HepG2 (cell line): ENCODE measurements around the gene PLAAT1. TPM values are rescaled to one million over a fixed set of nuclear protein-coding genes. Genes with fewer than 3 reads are reported as not detected.

Source experiments
- AHR ChIP-seq: IDR thresholded peaks from 2 replicates; pipeline ENCODE4 v1.6.1; 2018; ENCODE audit warnings: missing genetic modification reagents, missing compliant biosample characterization
- RXRA ChIP-seq: sonication (generic); formaldehyde crosslinking; IDR thresholded peaks from 2 replicates; pipeline ENCODE4 v1.5.1; 2020; ENCODE audit warnings: missing genetic modification reagents
- SSRP1 ChIP-seq: IDR thresholded peaks from 2 replicates; pipeline ENCODE4 v1.6.1; 2016; ENCODE audit warnings: control low read depth
- TRAFD1 ChIP-seq: sonication (generic); formaldehyde crosslinking; IDR thresholded peaks from 2 replicates; pipeline ENCODE4 v1.5.1; 2020; ENCODE audit warnings: missing genetic modification reagents, mild to moderate bottlenecking, borderline replicate concordance
- ZMYM3 ChIP-seq: sonication (generic); formaldehyde crosslinking; IDR thresholded peaks from 2 replicates; pipeline ENCODE4 v1.5.1; 2020; ENCODE audit warnings: mild to moderate bottlenecking, missing genetic modification reagents
- ZNF891 ChIP-seq: sonication (generic); formaldehyde crosslinking; IDR thresholded peaks from 2 replicates; pipeline ENCODE4 v1.5.0; 2020; ENCODE audit warnings: mild to moderate bottlenecking, missing genetic modification reagents
- polyA plus RNA-seq, 8 experiments: library from polyadenylated mRNA; depleted of rRNA in 3 of 8; stranded (reverse) in 7 of 8; unstranded in 1 of 8; fragments of >200 nt; fragmentation: Illumina TruSeq in 4 of 8; extraction: Trizol in 4 of 8; gene quantifications; 2 replicates each; pipeline versions ENCODE4 v1.2.1 to v1.2.3, GENCODE V29; 2011 to 2016; ENCODE audit warnings: low read depth in 4 of 8, missing spikeins in 1 of 8, mixed read lengths in 1 of 8; ENCODE audit not compliant: insufficient read depth in 1 of 8
- total RNA-seq, 5 experiments: library from RNA; depleted of rRNA; stranded (reverse); fragments of >200 nt; fragmentation: Illumina TruSeq; extraction: Trizol; gene quantifications; 2 replicates each; pipeline ENCODE4 v1.2.3, GENCODE V29; 2016; ENCODE audit warnings: low read depth in 1 of 5
- TF ChIP-seq, protein P1 (sequence below), 2 experiments: fragments of 450-650 bp in 1 of 2; sonication (generic) in 1 of 2; formaldehyde crosslinking; IDR thresholded peaks; 2 replicates each; pipeline versions ENCODE4 v1.5.0 to v1.8.0; 2020 to 2022; ENCODE audit warnings: mild to moderate bottlenecking in 1 of 2, missing genetic modification reagents in 1 of 2
- TF ChIP-seq, protein P2 (sequence below): IDR thresholded peaks from 2 replicates; pipeline ENCODE4 v1.4.0; 2020; ENCODE audit warnings: mild to moderate bottlenecking, missing genetic modification reagents

PLAAT1 gene
- total and polyA plus RNA-seq, 2 of the 13 experiments (the other 11 are each of a cell fraction or from before 2014, with no cell fraction given), result not detected

- TF ChIP-seq TRAFD1, result no peak
- TF ChIP-seq ZNF891 (CRISPR knock-in tag), result no peak
- no peak for TF ChIP-seq SSRP1 (CRISPR knock-in tag)
- TF ChIP-seq, protein P1, sequence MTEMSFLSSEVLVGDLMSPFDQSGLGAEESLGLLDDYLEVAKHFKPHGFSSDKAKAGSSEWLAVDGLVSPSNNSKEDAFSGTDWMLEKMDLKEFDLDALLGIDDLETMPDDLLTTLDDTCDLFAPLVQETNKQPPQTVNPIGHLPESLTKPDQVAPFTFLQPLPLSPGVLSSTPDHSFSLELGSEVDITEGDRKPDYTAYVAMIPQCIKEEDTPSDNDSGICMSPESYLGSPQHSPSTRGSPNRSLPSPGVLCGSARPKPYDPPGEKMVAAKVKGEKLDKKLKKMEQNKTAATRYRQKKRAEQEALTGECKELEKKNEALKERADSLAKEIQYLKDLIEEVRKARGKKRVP (CRISPR knock-in tag; IDR thresholded peaks at IDR 0.05), result no peak
- TF ChIP-seq, protein P2, sequence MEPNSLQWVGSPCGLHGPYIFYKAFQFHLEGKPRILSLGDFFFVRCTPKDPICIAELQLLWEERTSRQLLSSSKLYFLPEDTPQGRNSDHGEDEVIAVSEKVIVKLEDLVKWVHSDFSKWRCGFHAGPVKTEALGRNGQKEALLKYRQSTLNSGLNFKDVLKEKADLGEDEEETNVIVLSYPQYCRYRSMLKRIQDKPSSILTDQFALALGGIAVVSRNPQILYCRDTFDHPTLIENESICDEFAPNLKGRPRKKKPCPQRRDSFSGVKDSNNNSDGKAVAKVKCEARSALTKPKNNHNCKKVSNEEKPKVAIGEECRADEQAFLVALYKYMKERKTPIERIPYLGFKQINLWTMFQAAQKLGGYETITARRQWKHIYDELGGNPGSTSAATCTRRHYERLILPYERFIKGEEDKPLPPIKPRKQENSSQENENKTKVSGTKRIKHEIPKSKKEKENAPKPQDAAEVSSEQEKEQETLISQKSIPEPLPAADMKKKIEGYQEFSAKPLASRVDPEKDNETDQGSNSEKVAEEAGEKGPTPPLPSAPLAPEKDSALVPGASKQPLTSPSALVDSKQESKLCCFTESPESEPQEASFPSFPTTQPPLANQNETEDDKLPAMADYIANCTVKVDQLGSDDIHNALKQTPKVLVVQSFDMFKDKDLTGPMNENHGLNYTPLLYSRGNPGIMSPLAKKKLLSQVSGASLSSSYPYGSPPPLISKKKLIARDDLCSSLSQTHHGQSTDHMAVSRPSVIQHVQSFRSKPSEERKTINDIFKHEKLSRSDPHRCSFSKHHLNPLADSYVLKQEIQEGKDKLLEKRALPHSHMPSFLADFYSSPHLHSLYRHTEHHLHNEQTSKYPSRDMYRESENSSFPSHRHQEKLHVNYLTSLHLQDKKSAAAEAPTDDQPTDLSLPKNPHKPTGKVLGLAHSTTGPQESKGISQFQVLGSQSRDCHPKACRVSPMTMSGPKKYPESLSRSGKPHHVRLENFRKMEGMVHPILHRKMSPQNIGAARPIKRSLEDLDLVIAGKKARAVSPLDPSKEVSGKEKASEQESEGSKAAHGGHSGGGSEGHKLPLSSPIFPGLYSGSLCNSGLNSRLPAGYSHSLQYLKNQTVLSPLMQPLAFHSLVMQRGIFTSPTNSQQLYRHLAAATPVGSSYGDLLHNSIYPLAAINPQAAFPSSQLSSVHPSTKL (CRISPR knock-in tag), result no peak
- no peak for TF ChIP-seq ZMYM3 (CRISPR knock-in tag)
- no peak for TF ChIP-seq AHR
- no peak for TF ChIP-seq RXRA (CRISPR knock-in tag)
Measured at GRCh38 chr3:193225302-193226125, 15.5 kb upstream of the PLAAT1 start (continued).
